ENCODE data around the gene CASP2.
A peak's percentile ranks its signal among the peaks of the same experiment; 100 is the strongest.
"Not testable (repeated sequence)": the region's sequence is repeated elsewhere in the genome, so short reads cannot be mapped to it uniquely, and the experiment has no call there.

The CASP2 gene

DNA sequence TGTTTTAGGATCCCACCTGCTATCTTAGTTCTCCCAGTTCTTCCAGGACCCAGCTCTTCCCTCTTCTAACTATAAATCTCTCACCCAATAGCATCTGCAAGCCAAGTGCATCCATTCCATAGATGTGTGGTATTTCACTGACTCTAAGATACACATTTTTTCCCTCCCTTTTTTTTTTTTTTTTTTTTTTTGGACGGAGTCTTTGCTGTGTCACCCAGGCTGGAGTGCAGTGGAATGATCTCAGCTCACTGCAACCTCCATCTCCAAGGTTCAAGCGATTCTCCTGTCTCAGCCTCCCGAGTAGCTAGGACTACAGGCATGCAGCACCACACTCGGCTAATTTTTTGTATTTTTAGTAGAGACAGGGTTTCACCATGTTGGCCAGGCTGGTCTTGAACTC, 1.7 kb downstream of the CASP2 start:
- not testable (repeated sequence) for DNase-seq (ENCODE audit: extremely low read depth in 1 of 2, low read depth in 1 of 2)

DNA sequence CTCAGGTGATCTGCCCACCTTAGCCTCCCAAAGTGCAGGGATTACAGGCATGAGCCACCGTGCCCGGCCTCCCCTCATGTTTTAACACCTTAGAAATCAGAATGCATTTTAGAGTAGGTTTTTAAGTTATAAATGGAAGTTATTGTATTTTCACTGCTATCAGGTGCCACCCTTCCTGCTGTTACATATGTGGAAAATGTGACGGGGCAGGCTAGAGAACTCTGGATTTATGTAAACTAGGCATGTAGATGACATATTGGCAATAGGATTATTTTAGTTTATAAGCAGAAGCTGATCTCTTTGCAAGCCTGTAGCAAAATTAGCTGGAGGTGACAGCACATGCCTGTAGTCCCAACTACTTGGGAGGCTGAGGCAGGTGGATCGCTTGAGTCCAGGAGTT, 2.1 kb downstream of the CASP2 start:
- DNase-seq (ENCODE audit: extremely low read depth in 1 of 2, low read depth in 1 of 2): no peak

DNA sequence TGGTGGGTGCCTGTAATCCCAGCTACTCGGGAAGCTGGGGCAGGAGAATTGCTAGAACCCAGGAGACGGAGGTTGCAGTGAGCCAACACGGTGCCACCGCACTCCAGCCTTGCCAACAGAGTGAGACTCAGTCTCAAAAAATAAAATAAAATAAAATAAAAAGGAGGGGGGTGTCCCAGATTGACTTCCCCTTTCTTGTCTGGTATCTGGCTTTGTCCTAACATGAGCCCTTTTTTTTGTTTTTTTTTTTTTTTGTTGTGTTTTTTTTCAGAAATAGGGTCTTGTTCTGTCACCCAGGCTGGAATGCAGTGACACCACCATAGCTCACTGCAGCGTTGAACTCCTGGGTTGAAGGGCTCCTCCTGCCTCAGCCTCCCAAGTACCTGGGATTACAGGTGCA, 4.7 kb downstream of the CASP2 start:
- no peak for DNase-seq (ENCODE audit: extremely low read depth in 1 of 2, low read depth in 1 of 2)

DNA sequence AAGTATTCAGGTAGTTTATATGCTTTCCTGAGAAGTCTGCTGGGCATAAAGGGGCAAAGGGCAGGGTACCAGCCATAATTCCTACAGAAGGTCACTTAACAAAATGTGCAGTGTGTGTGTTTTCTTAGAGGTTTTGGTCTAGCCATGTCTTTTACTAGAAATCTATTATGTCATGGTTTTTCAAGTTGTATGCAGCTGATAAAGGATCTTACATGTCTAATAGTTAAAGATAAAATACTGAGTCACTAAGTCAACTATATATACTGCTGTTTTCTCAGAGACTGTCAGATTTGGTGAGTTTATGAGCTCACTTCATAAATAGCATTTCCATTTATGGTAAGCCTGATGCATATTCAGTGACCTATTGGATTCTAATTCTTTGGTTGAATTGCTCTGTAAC, 7.7 kb downstream of the CASP2 start:
- no peak for DNase-seq (ENCODE audit: extremely low read depth in 1 of 2, low read depth in 1 of 2)

DNA sequence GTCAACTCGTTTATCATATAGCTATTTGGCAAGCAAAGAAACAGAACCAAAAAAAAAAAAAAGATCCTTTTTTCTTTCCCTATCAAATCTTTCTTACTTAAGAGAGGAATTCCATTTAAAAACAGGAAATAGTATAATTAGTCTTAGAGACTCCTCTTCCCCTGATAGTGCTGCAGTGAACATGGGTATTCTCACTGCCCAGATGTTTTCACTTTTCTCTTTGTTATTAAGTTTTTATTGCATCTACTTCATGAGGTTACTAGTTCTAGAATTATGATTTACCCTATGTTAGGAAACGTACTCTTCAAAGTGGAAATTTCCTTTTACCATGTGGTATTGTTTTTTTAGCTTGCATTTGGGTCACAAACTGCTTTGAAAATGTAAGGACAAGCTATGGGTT, 8.5 kb downstream of the CASP2 start:
- no peak for DNase-seq (ENCODE audit: extremely low read depth in 1 of 2, low read depth in 1 of 2)

DNA sequence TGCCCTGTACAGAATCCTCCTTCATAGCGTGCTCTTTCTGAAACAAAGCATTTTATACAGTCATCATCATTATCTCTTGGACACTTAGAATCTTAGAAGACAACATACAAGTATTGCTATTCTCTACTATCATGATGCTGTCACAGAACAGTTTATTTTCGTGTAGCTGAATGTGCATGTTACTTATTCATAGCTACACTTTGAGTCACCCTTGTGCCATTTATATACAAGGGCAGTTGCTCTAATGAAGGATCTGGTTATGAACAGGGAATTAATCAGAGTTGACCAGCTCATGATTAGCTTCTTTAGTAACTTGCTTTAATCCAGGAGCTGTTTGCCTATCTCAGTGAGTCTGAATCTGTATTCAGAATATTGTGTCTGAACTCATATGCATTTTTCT, 11.2 kb downstream of the CASP2 start:
- no peak for DNase-seq (ENCODE audit: extremely low read depth in 1 of 2, low read depth in 1 of 2)

DNA sequence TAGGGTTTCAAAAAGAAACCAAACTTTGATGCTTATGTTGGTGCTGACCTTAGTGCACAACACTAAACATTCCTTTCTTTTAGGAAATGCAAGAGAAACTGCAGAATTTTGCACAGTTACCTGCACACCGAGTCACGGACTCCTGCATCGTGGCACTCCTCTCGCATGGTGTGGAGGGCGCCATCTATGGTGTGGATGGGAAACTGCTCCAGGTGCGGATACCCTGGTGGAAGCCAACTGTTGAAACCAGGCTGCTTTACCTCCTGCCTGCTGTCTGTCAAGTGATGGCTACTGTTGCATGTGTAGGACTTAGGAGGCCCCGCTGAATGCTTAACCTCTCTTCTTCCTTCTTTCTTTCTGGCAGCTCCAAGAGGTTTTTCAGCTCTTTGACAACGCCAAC, 11.7 kb downstream of the CASP2 start:
- peak in 1 of 2 donors; percentile 28 for DNase-seq (ENCODE audit: extremely low read depth in 1 of 2, low read depth in 1 of 2)

DNA sequence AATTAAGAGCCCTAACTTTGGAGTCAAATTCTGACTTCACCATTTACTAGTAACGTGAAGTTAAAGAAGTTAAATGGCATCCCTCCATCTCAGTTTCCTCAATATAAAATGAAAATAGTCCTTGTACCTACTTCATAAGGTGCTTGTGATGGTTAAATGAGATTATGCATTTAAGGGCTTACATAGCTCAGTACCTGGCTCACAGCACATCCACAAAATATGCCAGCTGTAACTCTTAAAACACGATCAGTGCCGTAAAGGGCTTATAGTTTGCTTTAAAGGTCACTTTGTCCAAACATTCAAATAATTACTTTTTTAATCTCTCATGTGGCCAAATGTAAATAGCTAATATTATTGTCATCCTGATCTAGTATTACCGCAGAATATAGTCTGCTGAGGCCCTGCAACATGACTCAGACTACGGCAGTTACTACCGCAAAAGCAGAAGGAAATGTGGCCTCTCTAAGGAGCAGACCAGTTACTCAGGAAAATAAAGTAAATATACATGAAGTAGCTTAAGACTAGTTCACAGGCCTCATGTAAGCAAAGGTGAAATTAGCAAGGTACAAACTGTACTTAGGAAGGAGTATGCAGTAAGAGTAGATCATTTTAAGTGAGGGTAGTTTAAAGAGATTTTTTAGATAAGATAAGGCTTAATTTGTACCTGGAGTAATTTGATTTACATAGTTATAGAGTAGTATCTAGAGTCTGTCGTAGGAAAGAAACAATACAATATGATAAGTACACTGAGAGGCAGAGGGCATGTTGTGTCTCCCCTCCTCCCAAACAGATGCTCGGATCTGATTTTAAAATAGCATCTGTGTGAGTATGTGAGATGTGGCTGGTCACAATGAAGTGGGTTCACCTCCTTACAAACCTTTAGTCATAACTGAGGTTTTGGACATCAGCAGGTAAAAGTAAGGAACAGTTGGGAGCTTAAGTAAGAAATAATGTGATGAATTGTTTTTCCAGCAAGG, 13.1 kb downstream of the CASP2 start:
- no peak for DNase-seq (ENCODE audit: extremely low read depth in 1 of 2, low read depth in 1 of 2)

DNA sequence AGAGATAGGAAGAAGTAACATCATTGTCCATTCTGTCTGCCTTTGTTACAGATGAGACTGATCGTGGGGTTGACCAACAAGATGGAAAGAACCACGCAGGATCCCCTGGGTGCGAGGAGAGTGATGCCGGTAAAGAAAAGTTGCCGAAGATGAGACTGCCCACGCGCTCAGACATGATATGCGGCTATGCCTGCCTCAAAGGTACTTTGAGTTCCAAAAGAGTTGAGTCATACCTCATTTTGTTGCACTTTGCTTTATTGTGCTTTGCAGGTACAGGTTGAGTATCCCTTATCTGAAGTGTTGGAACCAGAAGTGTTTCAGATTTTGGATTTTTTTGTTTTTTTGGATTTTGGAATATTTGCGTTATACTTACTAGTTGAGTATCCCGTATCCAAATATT, 15.6 kb downstream of the CASP2 start:
- no peak for DNase-seq (ENCODE audit: extremely low read depth in 1 of 2, low read depth in 1 of 2)

DNA sequence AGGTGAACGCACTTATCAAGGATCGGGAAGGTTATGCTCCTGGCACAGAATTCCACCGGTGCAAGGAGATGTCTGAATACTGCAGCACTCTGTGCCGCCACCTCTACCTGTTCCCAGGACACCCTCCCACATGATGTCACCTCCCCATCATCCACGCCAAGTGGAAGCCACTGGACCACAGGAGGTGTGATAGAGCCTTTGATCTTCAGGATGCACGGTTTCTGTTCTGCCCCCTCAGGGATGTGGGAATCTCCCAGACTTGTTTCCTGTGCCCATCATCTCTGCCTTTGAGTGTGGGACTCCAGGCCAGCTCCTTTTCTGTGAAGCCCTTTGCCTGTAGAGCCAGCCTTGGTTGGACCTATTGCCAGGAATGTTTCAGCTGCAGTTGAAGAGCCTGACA, 16.8 kb downstream of the CASP2 start:
- DNase-seq (ENCODE audit: extremely low read depth in 1 of 2, low read depth in 1 of 2): no peak

DNA sequence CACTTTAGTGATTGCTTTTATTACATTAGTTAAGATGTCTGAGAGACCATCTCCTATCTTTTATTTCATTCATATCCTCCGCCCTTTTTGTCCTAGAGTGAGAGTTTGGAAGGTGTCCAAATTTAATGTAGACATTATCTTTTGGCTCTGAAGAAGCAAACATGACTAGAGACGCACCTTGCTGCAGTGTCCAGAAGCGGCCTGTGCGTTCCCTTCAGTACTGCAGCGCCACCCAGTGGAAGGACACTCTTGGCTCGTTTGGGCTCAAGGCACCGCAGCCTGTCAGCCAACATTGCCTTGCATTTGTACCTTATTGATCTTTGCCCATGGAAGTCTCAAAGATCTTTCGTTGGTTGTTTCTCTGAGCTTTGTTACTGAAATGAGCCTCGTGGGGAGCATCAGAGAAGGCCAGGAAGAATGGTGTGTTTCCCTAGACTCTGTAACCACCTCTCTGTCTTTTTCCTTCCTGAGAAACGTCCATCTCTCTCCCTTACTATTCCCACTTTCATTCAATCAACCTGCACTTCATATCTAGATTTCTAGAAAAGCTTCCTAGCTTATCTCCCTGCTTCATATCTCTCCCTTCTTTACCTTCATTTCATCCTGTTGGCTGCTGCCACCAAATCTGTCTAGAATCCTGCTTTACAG, 17.4 kb downstream of the CASP2 start:
- peak in 1 of 2 donors; percentile 66 for DNase-seq (ENCODE audit: extremely low read depth in 1 of 2, low read depth in 1 of 2)

DNA sequence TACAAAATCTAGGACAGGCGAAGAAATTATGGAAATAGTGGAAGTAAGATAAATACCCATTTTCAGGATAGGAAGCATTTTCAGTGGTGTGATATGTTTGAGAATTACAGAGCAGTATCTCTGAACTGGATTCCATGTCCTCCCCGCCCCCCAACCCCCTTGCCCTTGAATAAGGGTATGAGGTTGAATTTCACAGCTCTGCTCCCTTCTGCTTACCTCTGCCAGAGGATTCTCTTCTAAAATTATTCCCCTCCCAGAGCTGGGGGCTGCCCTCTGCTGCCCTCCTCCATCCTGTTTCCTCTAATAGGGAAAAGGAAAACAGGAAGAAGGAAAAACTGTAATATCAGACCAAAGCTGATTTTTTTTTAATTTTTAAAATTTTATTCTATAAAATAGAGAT, 20.5 kb downstream of the CASP2 start:
- no peak for DNase-seq (ENCODE audit: extremely low read depth in 1 of 2, low read depth in 1 of 2)

DNA sequence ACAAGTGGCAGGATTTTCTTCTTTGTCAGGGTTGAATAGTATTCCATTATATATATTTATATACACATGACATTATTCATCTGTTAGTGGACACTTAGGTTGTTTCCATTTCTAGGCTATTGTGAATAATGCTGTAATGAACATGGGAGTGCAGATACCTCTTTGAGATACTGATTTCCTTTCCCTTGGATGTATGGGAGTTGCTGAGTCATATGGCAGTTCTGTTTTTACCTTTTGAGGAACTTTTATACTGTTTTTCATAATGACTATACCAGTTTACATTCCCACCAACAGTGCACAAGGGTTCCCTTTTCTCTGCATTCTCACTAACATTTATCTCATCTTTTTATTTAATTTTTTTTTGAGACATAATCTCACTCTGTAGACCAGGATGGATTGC, 26.0 kb downstream of the CASP2 start:
- no peak for DNase-seq (ENCODE audit: extremely low read depth in 1 of 2, low read depth in 1 of 2)

DNA sequence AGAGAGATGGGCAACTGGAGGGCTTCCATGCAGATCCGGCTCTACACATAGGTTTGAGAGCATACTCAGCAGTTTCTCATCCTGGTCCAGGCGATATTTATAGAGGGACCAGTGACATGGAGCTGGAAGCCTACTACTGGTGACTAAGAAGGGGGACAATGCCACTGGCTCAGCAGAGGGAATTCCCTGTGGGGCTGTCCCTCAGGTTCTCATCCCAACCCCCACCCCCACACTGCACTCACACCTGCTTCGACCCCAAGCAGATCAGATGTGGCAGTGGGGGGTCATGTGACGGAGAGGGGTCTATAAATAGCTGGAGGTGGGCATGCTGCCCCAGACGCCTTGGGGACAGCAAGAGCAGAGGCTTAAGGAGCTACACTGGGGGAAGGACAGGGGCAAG, 27.6 kb downstream of the CASP2 start, which contains the start of gene CLCN1:
CLCN1 (plus strand) TSS at position 336 of the 400 bp plus-strand sequence. CDS start 102 bp downstream, outside the sequence.
- DNase-seq (ENCODE audit: extremely low read depth in 1 of 2, low read depth in 1 of 2): no peak

DNA sequence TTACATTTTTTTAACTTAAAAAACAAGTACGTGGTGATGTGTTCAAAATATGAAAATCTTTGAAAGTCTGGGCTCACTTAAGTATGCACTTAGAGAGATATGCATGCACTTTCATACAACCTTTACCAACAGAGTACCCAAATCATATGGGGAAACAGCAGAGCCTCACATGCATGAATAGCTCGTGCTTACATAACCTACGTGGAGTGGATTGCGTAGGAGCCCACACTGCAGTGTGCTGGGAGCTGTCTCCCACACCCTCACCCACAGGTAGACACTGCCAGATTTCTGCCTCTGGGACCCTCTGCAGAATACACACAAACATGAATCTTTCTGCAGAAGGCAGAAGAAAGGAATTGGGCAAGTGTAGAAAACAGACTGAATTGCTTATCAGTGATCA, 28.3 kb downstream of the CASP2 start:
- no peak for DNase-seq (ENCODE audit: extremely low read depth in 1 of 2, low read depth in 1 of 2)

DNA sequence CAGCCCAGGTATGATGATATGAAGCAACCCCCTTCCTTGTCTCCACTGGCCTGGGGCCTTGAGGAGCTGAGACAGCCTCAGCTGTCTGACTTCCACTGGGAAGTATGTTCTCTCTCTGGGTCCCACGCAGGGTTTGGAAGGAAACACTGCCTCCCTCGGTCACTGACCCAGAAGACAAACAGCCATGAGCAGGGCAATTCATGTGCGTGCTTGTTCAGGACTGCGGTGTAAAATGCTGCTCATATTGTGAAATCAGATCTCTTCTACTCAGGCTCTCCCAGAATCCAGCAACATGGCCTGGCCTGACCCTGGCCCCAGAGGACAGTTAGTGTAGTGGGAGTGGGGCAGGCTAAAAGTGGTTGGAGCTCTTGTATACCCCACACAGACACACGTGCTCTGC, 30.5 kb downstream of the CASP2 start:
- DNase-seq (ENCODE audit: extremely low read depth in 1 of 2, low read depth in 1 of 2): no peak

DNA sequence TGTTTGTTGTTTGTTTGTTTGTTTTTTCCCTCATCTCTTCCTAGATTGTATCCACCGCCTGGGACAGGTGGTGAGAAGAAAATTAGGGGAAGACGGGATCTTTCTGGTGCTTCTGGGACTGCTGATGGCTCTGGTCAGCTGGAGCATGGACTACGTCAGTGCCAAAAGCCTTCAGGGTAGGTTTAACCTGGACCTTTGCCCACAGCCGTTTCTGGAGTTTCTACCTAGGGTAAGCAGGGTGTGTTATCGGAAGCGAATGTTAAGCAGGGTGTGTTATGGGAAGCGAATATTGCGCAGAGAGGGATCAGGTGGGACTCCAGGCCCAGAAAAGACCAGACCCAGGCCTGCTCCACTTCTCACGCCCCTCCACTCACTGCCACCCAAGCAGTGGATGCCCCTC, 32.5 kb downstream of the CASP2 start:
- DNase-seq (ENCODE audit: extremely low read depth in 1 of 2, low read depth in 1 of 2): no peak

DNA sequence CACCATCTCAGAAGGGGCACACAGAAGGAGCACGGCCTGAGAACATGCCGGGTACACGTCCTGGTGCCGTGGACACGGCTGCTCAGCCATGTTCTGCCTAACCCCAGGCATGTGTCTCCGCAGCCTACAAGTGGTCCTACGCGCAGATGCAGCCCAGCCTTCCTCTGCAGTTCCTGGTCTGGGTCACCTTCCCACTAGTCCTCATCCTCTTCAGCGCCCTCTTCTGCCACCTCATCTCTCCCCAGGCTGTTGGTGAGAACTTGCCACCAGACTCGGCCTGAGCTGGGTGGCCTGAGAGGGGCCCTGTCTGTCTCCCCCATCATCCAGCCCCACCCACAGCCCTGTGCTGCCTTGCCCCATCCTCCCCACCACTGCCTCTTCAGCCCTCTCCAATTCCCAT, 33.1 kb downstream of the CASP2 start:
- DNase-seq (ENCODE audit: extremely low read depth in 1 of 2, low read depth in 1 of 2): no peak

DNA sequence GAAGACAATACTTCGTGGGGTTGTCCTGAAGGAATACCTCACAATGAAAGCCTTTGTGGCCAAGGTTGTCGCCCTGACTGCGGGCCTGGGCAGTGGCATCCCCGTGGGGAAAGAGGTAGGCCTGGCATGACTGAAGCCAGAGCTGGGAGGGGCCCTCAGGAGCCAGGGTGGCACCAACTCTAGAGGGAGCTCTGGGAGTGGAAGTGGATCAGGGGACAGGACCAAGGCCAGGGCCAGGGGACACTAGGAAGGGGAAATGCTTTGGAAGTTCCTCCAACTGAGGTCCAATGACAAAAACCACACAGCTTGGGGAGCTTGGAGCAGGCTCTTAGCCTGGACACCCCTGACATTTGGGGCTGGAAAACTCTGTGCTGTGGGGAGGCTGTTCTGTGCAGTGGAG, 33.6 kb downstream of the CASP2 start:
- DNase-seq (ENCODE audit: extremely low read depth in 1 of 2, low read depth in 1 of 2): no peak

DNA sequence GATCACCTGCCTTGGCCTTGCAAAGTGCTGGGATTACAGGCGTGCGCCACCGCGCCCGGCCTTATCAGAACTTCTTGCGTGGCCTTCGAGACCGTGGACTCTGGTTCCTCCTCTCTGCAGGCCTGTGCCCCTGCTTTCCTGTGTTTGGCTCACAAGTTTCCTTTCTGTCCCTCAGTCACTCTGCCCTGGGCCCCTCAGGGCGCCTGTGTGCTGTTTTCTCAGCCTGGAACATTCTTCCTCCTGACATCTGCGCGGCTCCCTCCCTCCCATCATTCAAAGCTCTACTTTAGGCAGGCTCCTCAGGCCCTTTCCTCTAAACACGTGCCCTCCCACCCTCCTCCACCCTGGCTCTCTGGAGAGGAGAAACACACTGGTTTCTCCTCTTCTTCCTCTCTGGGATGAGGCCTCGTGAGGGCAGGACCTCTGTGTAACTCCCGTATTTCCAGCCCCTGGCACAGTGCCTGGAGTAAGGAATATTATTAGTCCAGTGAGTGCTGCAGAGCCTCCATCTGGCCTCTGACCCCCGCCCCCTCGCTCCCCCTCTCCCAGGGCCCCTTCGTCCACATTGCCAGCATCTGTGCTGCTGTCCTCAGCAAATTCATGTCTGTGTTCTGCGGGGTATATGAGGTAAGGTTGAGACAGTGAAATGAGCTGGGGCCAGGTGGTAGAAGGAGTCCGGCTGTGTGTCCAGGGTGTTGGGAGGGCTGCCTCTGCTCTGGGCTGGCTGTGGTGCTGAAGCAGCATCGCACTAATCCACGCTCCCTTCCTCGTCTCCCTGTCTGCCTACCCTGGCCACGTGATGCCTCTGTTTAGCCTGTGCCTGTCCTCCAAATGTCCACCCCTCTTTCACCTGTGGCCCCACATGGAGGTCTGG, 34.8 kb downstream of the CASP2 start:
- no peak for DNase-seq (ENCODE audit: extremely low read depth in 1 of 2, low read depth in 1 of 2)

DNA sequence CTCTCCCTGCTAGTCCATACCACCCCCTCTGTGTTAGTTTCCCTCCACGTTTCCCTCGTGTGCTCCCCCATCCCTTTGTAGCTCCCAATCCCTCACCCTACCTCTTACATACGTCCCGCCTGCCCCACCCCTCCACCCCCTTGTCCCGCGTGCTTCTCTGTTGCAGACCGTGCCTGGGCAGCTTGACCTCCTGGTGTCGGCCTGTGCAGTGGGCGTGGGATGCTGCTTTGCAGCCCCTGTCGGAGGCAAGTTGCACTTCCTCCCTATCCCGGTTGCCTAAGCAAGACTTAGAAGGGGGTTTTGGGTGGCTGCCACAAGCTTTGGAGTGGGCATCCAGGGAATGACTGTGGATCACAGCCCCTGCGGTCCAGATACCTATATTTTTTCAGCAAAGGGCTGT, 35.5 kb downstream of the CASP2 start:
- DNase-seq (ENCODE audit: extremely low read depth in 1 of 2, low read depth in 1 of 2): no peak

Measured in stimulated activated CD8-positive, alpha-beta memory T cell treated with anti-CD3 and anti-CD28 coated beads, Interleukin-7, amount 100 ng/mL, for 48 hours (primary cell).